HUES48 (cell line): ENCODE data around the gene SYNPO2.
"Not testable (repeated sequence)": the region's sequence is repeated elsewhere in the genome, so short reads cannot be mapped to it uniquely, and the experiment has no call there.

Source experiments
- H3K27ac ChIP-seq: one replicate; pipeline ENCODE4 v1.7.0; 2013; ENCODE audit warnings: low read depth, low read length, inconsistent platforms
- H3K27me3 ChIP-seq: 2 replicates; pipeline ENCODE4 v1.6.1; 2013; ENCODE audit warnings: mild to moderate bottlenecking, low read length; ENCODE audit not compliant: control insufficient read depth, insufficient read depth
- H3K36me3 ChIP-seq: 2 replicates; pipeline ENCODE4 v1.6.1; 2013; ENCODE audit warnings: low read length; ENCODE audit not compliant: control insufficient read depth, insufficient read depth
- H3K4me1 ChIP-seq: 2 replicates; pipeline ENCODE4 v1.6.1; 2013; ENCODE audit warnings: mild to moderate bottlenecking, low read length; ENCODE audit not compliant: control insufficient read depth, insufficient read depth
- H3K4me3 ChIP-seq: 2 replicates; pipeline ENCODE4 v1.5.1; 2013; ENCODE audit warnings: mild to moderate bottlenecking, low read depth, low read length
- H3K9ac ChIP-seq: 2 replicates; pipeline ENCODE4 v1.6.1; 2013; ENCODE audit warnings: mild to moderate bottlenecking, low read depth, low read length, moderate library complexity
- H3K9me3 ChIP-seq: 2 replicates; pipeline ENCODE4 v1.6.1; 2013; ENCODE audit warnings: low read length; ENCODE audit not compliant: control insufficient read depth, insufficient read depth

SYNPO2 gene

GRCh38 chr4:119017636-119018035 is 129.0 kb downstream of the SYNPO2 start:
- Histone ChIP-seq H3K4me1 (0 out of 2 replicates have a peak, but pooled peaks cover 8% of the 10 kb centered on the region), H3K27ac (no peak overlapping the region), H3K9me3 (no peaks in the 10 kb centered on the region), H3K36me3 (no peaks in the 10 kb centered on the region), H3K9ac (no peak overlapping the region), H3K4me3 (no peak overlapping the region), H3K27me3 (no peaks in the 10 kb centered on the region)

GRCh38 chr4:119020158-119020557 is 131.5 kb downstream of the SYNPO2 start:
- H3K27ac ChIP-seq: no peak overlapping the region
- H3K9me3 ChIP-seq: no peaks in the 10 kb centered on the region
- peaks cover 30% of the 10 kb centered on the region for H3K4me1 ChIP-seq
- no peak overlapping the region for H3K9ac ChIP-seq
- no peak overlapping the region for H3K4me3 ChIP-seq
- H3K27me3 ChIP-seq: no peaks in the 10 kb centered on the region
- no peaks in the 10 kb centered on the region for H3K36me3 ChIP-seq

GRCh38 chr4:119022520-119022919 is 133.9 kb downstream of the SYNPO2 start:
- not testable (repeated sequence) for H3K9ac ChIP-seq, H3K36me3 ChIP-seq, H3K4me3 ChIP-seq, H3K9me3 ChIP-seq, H3K27me3 ChIP-seq, H3K27ac ChIP-seq
- H3K4me1 ChIP-seq: peaks cover 50% of the 10 kb centered on the region

- Histone ChIP-seq H3K27ac (no peak overlapping the region), H3K36me3 (no peaks in the 10 kb centered on the region), H3K9me3 (no peaks in the 10 kb centered on the region), H3K4me1 (peaks cover 60% of the 10 kb centered on the region), H3K9ac (no peak overlapping the region), H3K27me3 (no peaks in the 10 kb centered on the region), H3K4me3 (peak overlapping the region; percentile 27; the same call in 1 of the 2 replicates)
Observed at GRCh38 chr4:119024102-119024501, 135.4 kb downstream of the SYNPO2 start.

GRCh38 chr4:119025420-119025819 is 136.8 kb downstream of the SYNPO2 start:
- Histone ChIP-seq H3K9ac (no peak overlapping the region), H3K9me3 (no peaks in the 10 kb centered on the region), H3K4me1 (peaks cover 52% of the 10 kb centered on the region), H3K36me3 (no peaks in the 10 kb centered on the region), H3K27ac (no peak overlapping the region), H3K27me3 (no peaks in the 10 kb centered on the region), H3K4me3 (no peak overlapping the region)

GRCh38 chr4:119025916-119026661 is 137.4 kb downstream of the SYNPO2 start:
- H3K9me3 ChIP-seq: no peaks in the 10 kb centered on the region
- no peaks in the 10 kb centered on the region for H3K36me3 ChIP-seq
- no peaks in the 10 kb centered on the region for H3K27me3 ChIP-seq
- H3K9ac ChIP-seq: no peak overlapping the region
- no peak overlapping the region for H3K27ac ChIP-seq
- H3K4me3 ChIP-seq: no peak overlapping the region
- H3K4me1 ChIP-seq: peaks cover 51% of the 10 kb centered on the region

- Histone ChIP-seq H3K4me1 (peaks cover 51% of the 10 kb centered on the region), H3K4me3 (no peak overlapping the region), H3K27ac (no peak overlapping the region), H3K27me3 (no peaks in the 10 kb centered on the region), H3K9me3 (no peaks in the 10 kb centered on the region), H3K9ac (no peak overlapping the region), H3K36me3 (no peaks in the 10 kb centered on the region)
Observed at GRCh38 chr4:119026662-119027444, 138.2 kb downstream of the SYNPO2 start.

- H3K36me3 ChIP-seq: no peaks in the 10 kb centered on the region
- peaks cover 51% of the 10 kb centered on the region for H3K4me1 ChIP-seq
- no peak overlapping the region for H3K9ac ChIP-seq
- H3K4me3 ChIP-seq: no peak overlapping the region
- H3K27me3 ChIP-seq: no peaks in the 10 kb centered on the region
- no peaks in the 10 kb centered on the region for H3K9me3 ChIP-seq
- H3K27ac ChIP-seq: no peak overlapping the region
Observed at GRCh38 chr4:119027811-119028210, 139.2 kb downstream of the SYNPO2 start.

GRCh38 chr4:119028296-119028695 is 139.6 kb downstream of the SYNPO2 start:
- Histone ChIP-seq H3K36me3 (no peaks in the 10 kb centered on the region), H3K27me3 (no peaks in the 10 kb centered on the region), H3K4me3 (no peak overlapping the region), H3K9ac (no peak overlapping the region), H3K9me3 (no peaks in the 10 kb centered on the region), H3K27ac (no peak overlapping the region), H3K4me1 (peaks cover 48% of the 10 kb centered on the region)

- H3K27ac ChIP-seq: no peak overlapping the region
- H3K9me3 ChIP-seq: no peaks in the 10 kb centered on the region
- no peaks in the 10 kb centered on the region for H3K27me3 ChIP-seq
- no peak overlapping the region for H3K4me3 ChIP-seq
- H3K9ac ChIP-seq: no peak overlapping the region
- peaks cover 45% of the 10 kb centered on the region for H3K4me1 ChIP-seq
- H3K36me3 ChIP-seq: no peaks in the 10 kb centered on the region
Observed at GRCh38 chr4:119029847-119030535, 141.3 kb downstream of the SYNPO2 start.

- Histone ChIP-seq H3K27me3 (no peaks in the 10 kb centered on the region), H3K27ac (no peak overlapping the region), H3K4me1 (peaks cover 46% of the 10 kb centered on the region), H3K9me3 (no peaks in the 10 kb centered on the region), H3K9ac (no peak overlapping the region), H3K4me3 (no peak overlapping the region), H3K36me3 (no peaks in the 10 kb centered on the region)
Observed at GRCh38 chr4:119030536-119030890, 141.9 kb downstream of the SYNPO2 start.
